GM21723 (cell line): ENCODE measurements around the gene EPB41L3.
"Not testable (repeated sequence)": the region's sequence is repeated elsewhere in the genome, so short reads cannot be mapped to it uniquely, and the experiment has no call there.

Experiments used
- ATAC-seq: cut with Tn5 transposase; IDR thresholded peaks from one replicate; pipeline ENCODE4 v1.9.1; 2021; ENCODE audit warnings: mild to moderate bottlenecking, moderate library complexity; ENCODE audit not compliant: unreplicated experiment

Gene EPB41L3

GRCh38 chr18:5532066-5532465 lies 11.7 kb downstream of the EPB41L3 start:
- no peak for ATAC-seq

- no peak for ATAC-seq
Observed at GRCh38 chr18:5530629-5531178, 13.1 kb downstream of the EPB41L3 start.

GRCh38 chr18:5529471-5529870 lies 14.3 kb downstream of the EPB41L3 start:
- ATAC-seq, result no peak

- ATAC-seq, result no peak
Observed at GRCh38 chr18:5527603-5528002, 16.2 kb downstream of the EPB41L3 start.

GRCh38 chr18:5524660-5525059 lies 19.1 kb downstream of the EPB41L3 start:
- ATAC-seq, result no peak

- ATAC-seq, result no peak
Observed at GRCh38 chr18:5521000-5521399, 22.8 kb downstream of the EPB41L3 start.

- no peak for ATAC-seq
Observed at GRCh38 chr18:5520464-5520863, 23.3 kb downstream of the EPB41L3 start.

GRCh38 chr18:5519448-5520298 lies 24.1 kb downstream of the EPB41L3 start:
- ATAC-seq, result no peak

- no peak for ATAC-seq
Observed at GRCh38 chr18:5518899-5519371, 24.9 kb downstream of the EPB41L3 start.

GRCh38 chr18:5518179-5518770 lies 25.5 kb downstream of the EPB41L3 start:
- ATAC-seq, result no peak

- no peak for ATAC-seq
Observed at GRCh38 chr18:5516841-5517240, 27.0 kb downstream of the EPB41L3 start.

GRCh38 chr18:5515011-5515784 lies 28.6 kb downstream of the EPB41L3 start:
- no peak for ATAC-seq

GRCh38 chr18:5513947-5514346 lies 29.9 kb downstream of the EPB41L3 start:
- ATAC-seq, result no peak

- no peak for ATAC-seq
Observed at GRCh38 chr18:5512176-5512575, 31.6 kb downstream of the EPB41L3 start.

- not testable (repeated sequence) for ATAC-seq
Observed at GRCh38 chr18:5511541-5511940, 32.3 kb downstream of the EPB41L3 start.

- no peak for ATAC-seq
Observed at GRCh38 chr18:5510135-5510846, 33.5 kb downstream of the EPB41L3 start.

GRCh38 chr18:5508821-5509220 lies 35.0 kb downstream of the EPB41L3 start:
- ATAC-seq, result no peak

- ATAC-seq, result no peak
Observed at GRCh38 chr18:5507756-5508155, 36.0 kb downstream of the EPB41L3 start.

GRCh38 chr18:5506174-5506573 lies 37.6 kb downstream of the EPB41L3 start:
- no peak for ATAC-seq

GRCh38 chr18:5503740-5504139 lies 40.1 kb downstream of the EPB41L3 start:
- no peak for ATAC-seq
